HL-60 (cell line): ENCODE results near the gene WNT2.

ENCODE experiments used
- DNase-seq, 2 experiments: peaks; one replicate each; pipeline ENCODE4 v3.0.0-alpha.2; 2010 to 2020; ENCODE audit warnings: low read depth in 1 of 2, low spot score in 1 of 2
- H3K27ac ChIP-seq: fragments of 250-450 bp; sonication (Bioruptor Pico); replicated peaks from 2 replicates; pipeline ENCODE4 v1.5.1; 2020; ENCODE audit warnings: mild to moderate bottlenecking, moderate library complexity
- H3K27me3 ChIP-seq: fragments of 250-450 bp; sonication (Bioruptor Pico); 2 replicates; pipeline ENCODE4 v1.5.1; 2021; ENCODE audit warnings: mild to moderate bottlenecking, moderate library complexity; ENCODE audit not compliant: insufficient read depth, poor library complexity, severe bottlenecking
- H3K4me3 ChIP-seq: replicated peaks from 2 replicates; pipeline ENCODE4 v1.5.1; 2011; ENCODE audit warnings: mild to moderate bottlenecking, control low read depth, low read length; ENCODE audit not compliant: insufficient read depth
- GABPA ChIP-seq: IDR thresholded peaks from 2 replicates; pipeline ENCODE4 v1.6.1; 2012; ENCODE audit warnings: low read depth
- POLR2AphosphoS5 ChIP-seq: IDR thresholded peaks from 2 replicates; pipeline ENCODE4 v1.6.1; 2012; ENCODE audit warnings: low read depth
- SPI1 ChIP-seq: IDR thresholded peaks from 2 replicates; pipeline ENCODE4 v1.6.1; 2012; ENCODE audit warnings: low read depth, mild to moderate bottlenecking, borderline replicate concordance
- TF ChIP-seq, protein P1 (sequence below): IDR thresholded peaks from one replicate; pipeline ENCODE4 v1.5.1; 2011; ENCODE audit warnings: low read length, control low read depth, inconsistent platforms; ENCODE audit not compliant: insufficient read depth
- TF ChIP-seq, protein P2 (sequence below): IDR thresholded peaks from 2 replicates; pipeline ENCODE4 v1.6.1; 2012; ENCODE audit warnings: low read depth; ENCODE audit not compliant: insufficient replicate concordance

WNT2 gene

DNA sequence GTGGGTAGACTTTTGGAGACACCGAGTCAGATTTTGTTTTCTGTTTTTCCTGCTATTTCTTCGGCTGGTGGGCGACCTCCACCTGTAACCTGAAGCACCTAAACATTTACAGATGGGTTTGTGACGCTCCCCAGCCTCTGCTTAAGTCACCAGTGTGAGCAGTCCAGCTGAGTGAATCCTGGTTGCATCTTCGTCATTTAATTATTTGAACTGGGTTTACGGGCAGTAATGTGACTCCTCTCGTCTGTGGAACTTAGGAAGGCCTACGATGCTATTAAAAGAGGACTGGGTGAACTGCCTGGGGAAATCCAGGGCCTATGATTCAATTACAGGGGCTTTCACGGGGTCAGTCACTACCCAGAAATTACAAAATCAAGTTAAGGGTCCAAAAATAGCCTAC, 52.5 kb downstream of the WNT2 start:
- H3K4me3 ChIP-seq: no peak overlapping the region
- TF ChIP-seq, protein P1, sequence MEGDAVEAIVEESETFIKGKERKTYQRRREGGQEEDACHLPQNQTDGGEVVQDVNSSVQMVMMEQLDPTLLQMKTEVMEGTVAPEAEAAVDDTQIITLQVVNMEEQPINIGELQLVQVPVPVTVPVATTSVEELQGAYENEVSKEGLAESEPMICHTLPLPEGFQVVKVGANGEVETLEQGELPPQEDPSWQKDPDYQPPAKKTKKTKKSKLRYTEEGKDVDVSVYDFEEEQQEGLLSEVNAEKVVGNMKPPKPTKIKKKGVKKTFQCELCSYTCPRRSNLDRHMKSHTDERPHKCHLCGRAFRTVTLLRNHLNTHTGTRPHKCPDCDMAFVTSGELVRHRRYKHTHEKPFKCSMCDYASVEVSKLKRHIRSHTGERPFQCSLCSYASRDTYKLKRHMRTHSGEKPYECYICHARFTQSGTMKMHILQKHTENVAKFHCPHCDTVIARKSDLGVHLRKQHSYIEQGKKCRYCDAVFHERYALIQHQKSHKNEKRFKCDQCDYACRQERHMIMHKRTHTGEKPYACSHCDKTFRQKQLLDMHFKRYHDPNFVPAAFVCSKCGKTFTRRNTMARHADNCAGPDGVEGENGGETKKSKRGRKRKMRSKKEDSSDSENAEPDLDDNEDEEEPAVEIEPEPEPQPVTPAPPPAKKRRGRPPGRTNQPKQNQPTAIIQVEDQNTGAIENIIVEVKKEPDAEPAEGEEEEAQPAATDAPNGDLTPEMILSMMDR: no peak
- TF ChIP-seq GABPA: no peak
- TF ChIP-seq POLR2AphosphoS5: no peak
- TF ChIP-seq SPI1: no peak
- TF ChIP-seq, protein P2, sequence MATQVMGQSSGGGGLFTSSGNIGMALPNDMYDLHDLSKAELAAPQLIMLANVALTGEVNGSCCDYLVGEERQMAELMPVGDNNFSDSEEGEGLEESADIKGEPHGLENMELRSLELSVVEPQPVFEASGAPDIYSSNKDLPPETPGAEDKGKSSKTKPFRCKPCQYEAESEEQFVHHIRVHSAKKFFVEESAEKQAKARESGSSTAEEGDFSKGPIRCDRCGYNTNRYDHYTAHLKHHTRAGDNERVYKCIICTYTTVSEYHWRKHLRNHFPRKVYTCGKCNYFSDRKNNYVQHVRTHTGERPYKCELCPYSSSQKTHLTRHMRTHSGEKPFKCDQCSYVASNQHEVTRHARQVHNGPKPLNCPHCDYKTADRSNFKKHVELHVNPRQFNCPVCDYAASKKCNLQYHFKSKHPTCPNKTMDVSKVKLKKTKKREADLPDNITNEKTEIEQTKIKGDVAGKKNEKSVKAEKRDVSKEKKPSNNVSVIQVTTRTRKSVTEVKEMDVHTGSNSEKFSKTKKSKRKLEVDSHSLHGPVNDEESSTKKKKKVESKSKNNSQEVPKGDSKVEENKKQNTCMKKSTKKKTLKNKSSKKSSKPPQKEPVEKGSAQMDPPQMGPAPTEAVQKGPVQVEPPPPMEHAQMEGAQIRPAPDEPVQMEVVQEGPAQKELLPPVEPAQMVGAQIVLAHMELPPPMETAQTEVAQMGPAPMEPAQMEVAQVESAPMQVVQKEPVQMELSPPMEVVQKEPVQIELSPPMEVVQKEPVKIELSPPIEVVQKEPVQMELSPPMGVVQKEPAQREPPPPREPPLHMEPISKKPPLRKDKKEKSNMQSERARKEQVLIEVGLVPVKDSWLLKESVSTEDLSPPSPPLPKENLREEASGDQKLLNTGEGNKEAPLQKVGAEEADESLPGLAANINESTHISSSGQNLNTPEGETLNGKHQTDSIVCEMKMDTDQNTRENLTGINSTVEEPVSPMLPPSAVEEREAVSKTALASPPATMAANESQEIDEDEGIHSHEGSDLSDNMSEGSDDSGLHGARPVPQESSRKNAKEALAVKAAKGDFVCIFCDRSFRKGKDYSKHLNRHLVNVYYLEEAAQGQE: no peak
- DNase-seq: no peak
- H3K27me3 ChIP-seq: no peaks in the 10 kb centered on the region
- H3K27ac ChIP-seq: no peak overlapping the region

DNA sequence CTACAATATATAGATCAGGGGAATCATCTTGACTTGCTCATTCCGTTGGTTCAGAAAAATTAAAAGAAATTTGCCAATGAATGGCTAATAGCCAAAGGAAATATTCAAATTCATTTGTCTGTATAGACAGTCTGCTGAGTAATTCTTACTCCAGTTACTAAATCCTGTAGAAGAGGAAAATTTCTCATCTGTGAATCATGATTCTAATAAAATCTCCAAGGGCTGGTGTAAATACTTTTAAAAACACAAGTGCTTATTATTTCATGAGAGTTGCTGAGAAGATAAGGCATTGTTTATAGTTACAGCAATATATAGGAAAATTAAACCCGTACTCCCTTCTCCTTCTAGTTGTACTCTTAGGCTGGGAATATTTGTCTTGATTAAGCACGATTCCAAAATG, 53.0 kb downstream of the WNT2 start:
- H3K27ac ChIP-seq: no peak overlapping the region
- no peaks in the 10 kb centered on the region for H3K27me3 ChIP-seq
- DNase-seq: no peak
- TF ChIP-seq, protein P1: no peak
- TF ChIP-seq GABPA (no peak), POLR2AphosphoS5 (no peak), SPI1 (no peak)
- TF ChIP-seq, protein P2: no peak
- H3K4me3 ChIP-seq: no peak overlapping the region

DNA sequence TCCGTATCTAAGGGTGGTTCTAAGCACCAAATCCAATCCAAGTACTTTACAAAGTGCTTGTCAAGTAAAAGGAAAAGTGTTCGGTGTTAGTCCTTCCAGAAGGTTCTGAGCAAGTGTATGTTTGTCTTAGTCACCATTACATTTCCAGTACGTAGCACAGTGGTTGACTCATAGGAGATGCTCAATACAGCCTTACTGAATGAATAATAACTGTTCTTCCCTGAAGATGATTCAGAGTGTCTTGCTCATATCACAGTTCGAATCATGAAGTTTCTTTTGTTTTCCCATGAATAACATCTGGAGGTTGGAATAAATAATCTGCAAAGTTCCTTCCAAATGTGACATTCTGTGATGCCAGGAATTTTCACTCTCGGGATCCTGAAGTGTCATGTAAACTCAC, 53.4 kb downstream of the WNT2 start:
- no peak for DNase-seq
- no peaks in the 10 kb centered on the region for H3K27me3 ChIP-seq
- H3K27ac ChIP-seq: no peak overlapping the region
- TF ChIP-seq, protein P2: no peak
- TF ChIP-seq GABPA (no peak), POLR2AphosphoS5 (no peak), SPI1 (no peak)
- TF ChIP-seq, protein P1: no peak
- H3K4me3 ChIP-seq: no peak overlapping the region
